ENCODE measurements around the gene TTC6. TPM values are rescaled to one million over a fixed set of nuclear protein-coding genes. Genes with fewer than 3 reads are reported as not detected.

TTC6 gene
- total and polyA plus RNA-seq, 2 of the 4 experiments (the other 2 are of a cell fraction), result under 0.01 to 0.12 TPM

DNA sequence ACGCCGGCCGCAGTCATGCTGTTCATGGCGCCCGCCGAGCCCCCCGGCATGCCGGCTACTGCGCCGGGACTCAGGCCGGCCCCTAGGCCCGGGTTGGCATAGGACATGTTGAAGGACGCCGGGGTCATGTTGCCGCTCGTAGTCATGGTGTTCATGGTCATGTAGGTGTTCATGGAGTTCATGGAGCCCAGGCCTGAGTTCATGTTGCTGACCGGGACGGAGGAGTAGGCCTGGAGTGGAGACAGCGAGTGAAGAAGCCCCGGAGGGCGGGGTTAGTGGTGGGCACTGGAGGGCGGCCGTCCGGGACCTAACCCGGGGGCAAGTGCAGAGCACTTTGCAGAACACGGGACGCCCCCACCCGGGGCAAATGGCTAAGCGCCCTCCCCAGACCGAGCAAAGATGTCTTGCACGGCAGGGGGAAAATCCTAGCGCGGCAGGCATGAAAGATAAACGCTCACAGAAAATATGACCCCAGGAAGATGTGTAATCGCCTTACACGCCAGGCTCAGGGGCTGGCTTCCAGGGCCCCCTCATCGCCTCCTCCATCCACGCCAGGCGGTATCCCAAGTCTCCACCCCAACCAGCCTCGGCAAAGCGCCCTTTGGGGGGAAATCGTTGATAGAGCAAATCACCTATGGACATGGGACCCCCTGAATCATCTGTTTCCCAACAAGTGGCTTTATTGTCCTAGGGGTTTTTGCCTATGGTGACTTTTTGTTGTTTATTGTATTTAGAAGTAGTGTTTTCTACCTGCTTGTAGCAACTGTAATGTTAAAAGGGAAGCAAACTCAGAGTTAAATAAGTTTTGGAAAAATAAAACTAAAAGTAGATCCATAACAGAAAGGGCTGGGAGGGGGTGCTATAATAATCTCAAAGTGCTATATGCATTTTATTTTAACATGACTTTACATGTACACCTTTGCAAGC is 2.7 kb upstream of the TTC6 start:
- Histone ChIP-seq H4K5ac (ENCODE audit: low read depth, low read length) (no peak overlapping the region), H3K79me1 (ENCODE audit: low read depth in 1 of 2, low read length in 2 of 2) (no peaks in the 10 kb centered on the region), H3K14ac (replicated peaks; ENCODE audit: low read depth, low read length) (no peak overlapping the region), H3K4me3 (ENCODE audit: insufficient read depth, low read depth, low read length) (no peak overlapping the region), H2AK9ac (replicated peaks; ENCODE audit: low read depth, low read length, poor library complexity) (no peak overlapping the region), H2BK120ac (ENCODE audit: low read depth, low read length) (no peak overlapping the region), H3K9ac (ENCODE audit: low read depth, low read length) (no peak overlapping the region), H3K9me3 (ENCODE audit: control insufficient read depth, insufficient read depth, low read length) (peaks cover 20% of the 10 kb centered on the region), H3K56ac (ENCODE audit: extremely low read depth, insufficient read depth, low read length) (no peak overlapping the region), H3K4ac (ENCODE audit: low read depth, low read length) (no peak overlapping the region), H3K36me3 (ENCODE audit: control insufficient read depth, insufficient read depth, low read length) (no peaks in the 10 kb centered on the region), H4K91ac (ENCODE audit: insufficient read depth, low read depth, low read length) (no peak overlapping the region), H3K23ac (ENCODE audit: low read depth, low read length) (no peak overlapping the region), H3K9me1 (ENCODE audit: insufficient read depth, low read length) (0 out of 2 replicates have a peak, but pooled peaks cover 3% of the 10 kb centered on the region), H3K4me2 (ENCODE audit: low read depth, low read length) (no peak overlapping the region), H3K18ac (ENCODE audit: low read depth, low read length) (no peak overlapping the region), H2BK5ac (ENCODE audit: low read depth, low read length, poor library complexity, severe bottlenecking) (no peak overlapping the region), H2AK5ac (ENCODE audit: low read depth, low read length) (no peak overlapping the region), H4K20me1 (ENCODE audit: insufficient read depth, low read length) (no peaks in the 10 kb centered on the region; the same call in 1 of the 2 replicates), H2BK15ac (ENCODE audit: low read depth, low read length) (no peak overlapping the region), H3K4me1 (ENCODE audit: control insufficient read depth, insufficient read depth, low read length) (peaks cover 3% of the 10 kb centered on the region; the same call in 1 of the 2 replicates), H2AFZ (replicated peaks; ENCODE audit: low read length, poor library complexity) (no peak overlapping the region), H2BK20ac (ENCODE audit: low read depth, low read length) (no peak overlapping the region), H4K8ac (ENCODE audit: low read depth in 2 of 2, low read length in 2 of 2) (no peak overlapping the region), H3K27ac (ENCODE audit: insufficient read depth, low read length) (no peak overlapping the region), H3K27me3 (ENCODE audit: control insufficient read depth, insufficient read depth, low read length) (peaks cover 76% of the 10 kb centered on the region)
- in situ Hi-C loops (cut with MboI; ENCODE audit: low sequenced_read_pairs), result no loop called here
- ChIA-PET CTCF (interaction anchor here (0.7 to 1.0 kb wide), 3 partner anchors 346 to 484 kb away, joined by 3 to 5 read pairs (median 4); no protein-coding TSS in a partner anchor), POLR2A (ENCODE audit: unreplicated experiment) (no interaction called here)
- dilution Hi-C loops (cut with HindIII; ENCODE audit: low sequenced_read_pairs, unreplicated experiment), result no loop called here
- no TSS peak for BruUV-seq (replicated peaks)
- TF ChIP-seq MAZ (IDR thresholded peaks at IDR 0.05; ENCODE audit: borderline replicate concordance, low read depth, low read length) (no peak), BHLHE40 (IDR thresholded peaks at IDR 0.05; ENCODE audit: low read depth, low read length) (no peak), MXI1 (IDR thresholded peaks at IDR 0.05; ENCODE audit: borderline replicate concordance, low read depth, low read length) (no peak), RCOR1 (IDR thresholded peaks at IDR 0.05; ENCODE audit: insufficient replicate concordance, low read length) (no peak)
- TF ChIP-seq, protein P1, sequence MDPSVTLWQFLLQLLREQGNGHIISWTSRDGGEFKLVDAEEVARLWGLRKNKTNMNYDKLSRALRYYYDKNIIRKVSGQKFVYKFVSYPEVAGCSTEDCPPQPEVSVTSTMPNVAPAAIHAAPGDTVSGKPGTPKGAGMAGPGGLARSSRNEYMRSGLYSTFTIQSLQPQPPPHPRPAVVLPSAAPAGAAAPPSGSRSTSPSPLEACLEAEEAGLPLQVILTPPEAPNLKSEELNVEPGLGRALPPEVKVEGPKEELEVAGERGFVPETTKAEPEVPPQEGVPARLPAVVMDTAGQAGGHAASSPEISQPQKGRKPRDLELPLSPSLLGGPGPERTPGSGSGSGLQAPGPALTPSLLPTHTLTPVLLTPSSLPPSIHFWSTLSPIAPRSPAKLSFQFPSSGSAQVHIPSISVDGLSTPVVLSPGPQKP (IDR thresholded peaks at IDR 0.05; ENCODE audit: borderline replicate concordance, low read depth, low read length), result no peak
- no CpG with 5 or more reads among the region's 42 CpGs for WGBS, 2 experiments (ENCODE audit: extremely low coverage in 2 of 2, insufficient read length in 1 of 2)
- intact Hi-C loops (cut with micrococcal nuclease), result no loop called here
- ATAC-seq (ENCODE audit: low read depth), result no peak
- no peak for DNase-seq

Data from IMR-90 (cell line).